Gastroesophageal sphincter (tissue), 3 donors: ENCODE results near the gene CACNB4.

Source experiments
- EP300 ChIP-seq: sonication (generic); formaldehyde crosslinking; IDR thresholded peaks from one replicate; pipeline ENCODE4 v1.6.1; 2017; ENCODE audit warnings: antibody characterized with exemption, mild to moderate bottlenecking
- POLR2A ChIP-seq, 2 donors: fragments of 450-650 bp; IDR thresholded peaks; one replicate each; pipeline ENCODE4 v1.6.1; 2017; ENCODE audit warnings: antibody characterized with exemption in 2 of 2, mild to moderate bottlenecking in 2 of 2, moderate library complexity in 1 of 2
- POLR2AphosphoS5 ChIP-seq: sonication (generic); formaldehyde crosslinking; IDR thresholded peaks from one replicate; pipeline ENCODE4 v1.6.1; 2017; ENCODE audit warnings: antibody characterized with exemption
- TF ChIP-seq, protein P1 (sequence below), 4 experiments: fragments of 200-600 bp in 2 of 4; fragments of 450-650 bp in 2 of 4; sonication (generic) in 1 of 4; IDR thresholded peaks; one replicate each; pipeline ENCODE4 v1.5.1; 2017 to 2019; ENCODE audit warnings: antibody characterized with exemption in 4 of 4, mild to moderate bottlenecking in 2 of 4, moderate library complexity in 2 of 4

DNA sequence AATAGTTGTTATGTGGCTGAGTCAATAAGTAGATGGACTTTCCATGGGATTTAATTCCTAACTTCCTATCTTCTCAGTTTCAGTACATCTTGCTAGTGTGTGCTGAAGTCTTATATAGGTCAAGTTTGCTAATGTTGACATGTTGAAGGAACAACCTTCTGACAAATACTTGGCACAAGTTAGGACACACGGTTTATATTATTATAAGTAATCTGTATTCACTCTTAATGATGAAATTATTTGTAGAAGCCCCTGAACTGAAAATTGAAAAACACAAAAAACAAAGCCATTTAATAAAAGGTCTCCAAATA lies 289.8 kb downstream of the CACNB4 start:
- TF ChIP-seq POLR2A (IDR thresholded peaks at IDR 0.05) (no peak), POLR2AphosphoS5 (no peak), EP300 (no peak)
- TF ChIP-seq, protein P1, sequence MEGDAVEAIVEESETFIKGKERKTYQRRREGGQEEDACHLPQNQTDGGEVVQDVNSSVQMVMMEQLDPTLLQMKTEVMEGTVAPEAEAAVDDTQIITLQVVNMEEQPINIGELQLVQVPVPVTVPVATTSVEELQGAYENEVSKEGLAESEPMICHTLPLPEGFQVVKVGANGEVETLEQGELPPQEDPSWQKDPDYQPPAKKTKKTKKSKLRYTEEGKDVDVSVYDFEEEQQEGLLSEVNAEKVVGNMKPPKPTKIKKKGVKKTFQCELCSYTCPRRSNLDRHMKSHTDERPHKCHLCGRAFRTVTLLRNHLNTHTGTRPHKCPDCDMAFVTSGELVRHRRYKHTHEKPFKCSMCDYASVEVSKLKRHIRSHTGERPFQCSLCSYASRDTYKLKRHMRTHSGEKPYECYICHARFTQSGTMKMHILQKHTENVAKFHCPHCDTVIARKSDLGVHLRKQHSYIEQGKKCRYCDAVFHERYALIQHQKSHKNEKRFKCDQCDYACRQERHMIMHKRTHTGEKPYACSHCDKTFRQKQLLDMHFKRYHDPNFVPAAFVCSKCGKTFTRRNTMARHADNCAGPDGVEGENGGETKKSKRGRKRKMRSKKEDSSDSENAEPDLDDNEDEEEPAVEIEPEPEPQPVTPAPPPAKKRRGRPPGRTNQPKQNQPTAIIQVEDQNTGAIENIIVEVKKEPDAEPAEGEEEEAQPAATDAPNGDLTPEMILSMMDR (IDR thresholded peaks at IDR 0.05), result no peak
